ENCODE data around the gene MPPED1. TPM values are rescaled to one million over a fixed set of nuclear protein-coding genes. Genes with fewer than 3 reads are reported as not detected.

The MPPED1 gene
- polyA plus RNA-seq, 5 donors, result 0.25 to 0.46 (median 0.46) TPM

DNA sequence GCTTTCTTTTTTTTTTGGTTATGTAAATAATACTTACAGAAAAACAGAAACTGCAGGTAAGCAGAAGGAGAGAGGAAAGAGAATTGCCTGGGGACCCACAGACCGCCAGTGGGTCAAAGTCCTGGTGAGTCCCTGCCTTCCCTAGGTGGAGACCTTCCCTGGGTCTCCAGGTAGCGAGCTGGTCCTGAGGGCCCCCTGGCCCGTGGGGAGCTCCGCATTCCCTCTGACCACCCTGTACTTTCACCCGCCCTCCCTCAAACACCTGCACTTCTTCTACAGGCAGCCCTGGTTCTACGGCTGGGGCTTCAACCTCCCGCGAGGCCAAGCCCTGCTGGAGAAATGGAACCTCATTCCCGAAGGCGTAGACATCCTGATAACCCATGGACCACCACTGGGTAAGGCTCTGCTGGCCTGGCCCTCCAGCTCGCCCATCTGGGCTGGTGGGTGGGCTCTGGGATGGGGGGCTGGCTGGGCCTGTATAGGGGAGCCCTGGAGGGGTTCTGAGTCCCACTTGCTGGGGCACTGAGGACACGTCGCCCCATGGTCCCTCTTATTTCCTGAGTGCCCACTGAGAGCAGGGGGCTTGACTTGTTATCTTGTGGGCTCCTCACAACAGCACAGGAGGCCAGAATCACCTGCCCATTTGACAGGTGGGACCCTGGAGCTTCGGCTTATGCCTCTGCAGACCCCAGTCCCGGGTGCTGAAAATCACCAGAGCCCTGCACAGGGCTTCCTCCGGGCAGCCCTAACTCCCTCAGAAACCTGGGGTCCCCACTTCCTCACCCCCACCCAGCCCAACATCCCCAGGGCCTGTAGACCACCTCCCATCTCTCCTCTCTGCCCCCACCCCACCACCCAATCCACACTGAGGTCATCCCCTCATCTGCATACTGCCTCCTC is 86.4 kb downstream of the MPPED1 start:
- DNase-seq, result no peak

DNA sequence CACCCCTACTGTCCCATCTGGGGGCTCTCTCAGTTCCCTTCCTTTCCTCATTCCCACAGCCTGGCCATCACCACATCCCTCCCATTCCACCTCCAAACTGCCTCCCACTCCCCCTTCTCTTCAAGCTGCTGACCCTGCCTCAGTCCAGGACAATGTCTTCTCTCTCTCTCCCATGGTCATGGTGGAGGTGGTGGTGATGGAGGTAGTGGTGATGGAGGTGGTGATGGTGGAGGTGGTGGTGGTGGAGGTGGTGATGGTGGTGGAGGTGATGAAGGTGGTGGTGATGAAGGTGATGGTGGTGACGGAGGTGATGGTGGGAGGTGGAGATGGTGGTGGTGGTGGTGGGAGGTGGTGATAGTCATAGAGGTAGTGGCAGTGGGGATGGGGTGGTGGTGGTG is 87.0 kb downstream of the MPPED1 start:
- no peak for DNase-seq

DNA sequence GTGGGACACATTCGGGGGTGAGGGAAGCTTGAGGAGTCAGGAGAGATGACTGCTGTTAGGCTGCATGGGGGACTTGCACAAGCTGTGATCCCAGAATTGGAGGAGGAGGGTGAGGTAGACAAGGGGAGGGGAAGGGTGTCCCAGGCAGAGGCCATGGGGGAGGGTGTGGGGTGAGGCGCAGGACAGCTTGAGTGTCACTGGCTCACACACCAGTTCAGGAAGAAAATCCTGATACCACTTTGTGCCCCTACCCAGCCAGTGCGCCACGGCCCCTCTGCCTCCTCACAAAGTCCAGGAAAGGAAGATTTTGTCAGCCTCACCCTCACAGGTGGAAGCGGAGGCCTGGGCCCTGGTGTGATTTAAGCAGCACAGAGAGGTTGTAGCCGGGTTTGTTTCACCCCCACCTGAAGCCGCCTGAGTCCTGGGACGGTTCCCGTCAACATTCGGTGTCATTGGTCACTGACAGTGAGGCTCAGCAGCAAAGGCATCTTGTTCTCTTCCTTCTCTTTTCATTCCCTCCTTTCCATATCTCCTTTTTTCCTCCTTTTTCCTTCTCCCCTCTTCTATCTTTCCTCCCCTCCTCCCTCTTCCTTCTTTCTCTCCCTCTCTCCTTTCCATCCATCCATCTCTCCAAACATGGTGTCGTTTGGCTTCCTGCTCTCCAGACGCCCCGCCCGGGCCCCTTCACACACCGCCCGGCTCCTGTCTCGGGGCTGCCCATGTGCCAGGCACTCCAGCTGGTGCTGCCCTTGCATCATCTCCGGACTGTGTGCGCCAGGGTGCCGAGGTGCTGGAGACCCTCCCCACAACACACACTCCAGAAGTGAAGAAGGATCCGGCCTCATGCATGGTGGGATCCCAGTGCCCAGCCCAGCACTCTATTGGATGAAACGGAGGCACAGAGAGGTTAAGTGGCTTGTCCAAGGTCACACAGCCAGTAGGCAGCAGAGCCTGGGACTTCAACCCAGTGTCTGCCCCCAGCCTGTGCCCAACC is 89.3 kb downstream of the MPPED1 start:
- no peak for DNase-seq

GRCh38 chr22:43501878-43502277 is 90.1 kb downstream of the MPPED1 start:
- DNase-seq, result no peak

DNA sequence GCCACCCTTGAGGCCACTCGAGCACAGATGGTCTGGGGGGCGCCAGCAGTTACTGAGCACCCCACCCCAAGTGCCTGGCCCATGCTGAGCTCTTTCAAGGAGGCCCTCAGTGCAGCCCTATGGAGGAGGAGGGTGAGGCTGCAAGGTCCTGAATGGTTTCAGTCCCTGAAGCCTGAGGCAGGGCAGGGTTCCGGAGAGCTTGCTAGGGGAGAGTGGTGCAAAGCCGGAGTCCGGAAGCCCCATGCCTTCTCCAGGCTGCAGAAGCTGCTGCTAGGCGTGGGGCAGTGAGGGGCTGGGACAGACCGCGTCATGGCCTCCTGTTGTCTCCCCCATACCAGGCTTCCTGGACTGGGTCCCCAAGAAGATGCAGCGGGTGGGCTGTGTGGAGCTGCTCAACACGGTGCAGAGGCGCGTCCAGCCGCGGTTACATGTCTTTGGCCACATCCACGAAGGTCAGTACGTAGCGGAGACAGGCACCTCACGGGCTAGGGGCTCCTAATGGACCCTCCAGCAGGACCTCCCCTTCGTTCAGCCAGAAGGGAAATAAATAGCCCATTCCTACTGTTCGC is 90.6 kb downstream of the MPPED1 start:
- no peak for DNase-seq

DNA sequence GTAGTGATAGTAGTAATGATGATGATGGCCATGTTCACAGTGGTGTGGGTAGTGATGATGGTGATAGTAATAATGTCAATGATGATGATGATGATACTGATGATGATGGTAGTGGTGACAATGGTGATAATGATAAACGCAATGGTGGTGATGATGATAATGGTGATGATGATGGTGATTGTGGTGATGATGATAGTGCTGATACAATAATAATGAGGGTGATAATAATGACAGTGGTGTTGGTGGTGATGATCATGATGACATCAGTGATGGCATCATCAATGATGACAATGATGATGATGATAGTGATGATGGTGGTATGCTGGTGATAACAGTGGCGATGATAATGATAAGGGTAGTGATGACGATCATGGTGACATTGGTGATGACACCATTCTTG is 92.3 kb downstream of the MPPED1 start:
- DNase-seq, result no peak

DNA sequence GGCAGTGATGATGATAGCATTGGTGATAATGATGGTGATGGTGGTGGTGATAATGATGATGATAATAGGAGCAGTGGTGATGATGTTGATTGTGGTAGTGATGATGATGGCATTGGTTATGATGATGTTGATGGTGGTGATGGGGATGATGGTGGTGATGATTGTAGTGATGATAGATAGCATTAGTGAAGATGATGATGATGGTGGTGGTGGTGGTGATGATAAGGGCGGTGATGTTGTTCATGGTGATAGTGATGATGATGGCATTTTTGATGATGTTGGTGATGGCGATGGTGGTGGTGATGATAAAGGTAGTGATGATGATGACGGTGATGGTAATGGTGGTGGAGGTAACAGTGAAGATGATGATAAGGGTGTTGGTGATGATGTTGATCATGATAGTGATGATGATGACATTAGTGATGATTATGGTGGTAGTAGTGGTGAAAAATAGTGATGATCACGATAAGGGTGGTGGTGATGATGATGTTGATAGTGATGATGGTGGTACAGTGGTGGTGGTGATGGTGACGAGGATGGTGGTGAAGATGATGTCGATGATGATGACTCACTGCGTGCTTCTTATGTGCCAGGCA is 93.0 kb downstream of the MPPED1 start:
- no peak for DNase-seq

DNA sequence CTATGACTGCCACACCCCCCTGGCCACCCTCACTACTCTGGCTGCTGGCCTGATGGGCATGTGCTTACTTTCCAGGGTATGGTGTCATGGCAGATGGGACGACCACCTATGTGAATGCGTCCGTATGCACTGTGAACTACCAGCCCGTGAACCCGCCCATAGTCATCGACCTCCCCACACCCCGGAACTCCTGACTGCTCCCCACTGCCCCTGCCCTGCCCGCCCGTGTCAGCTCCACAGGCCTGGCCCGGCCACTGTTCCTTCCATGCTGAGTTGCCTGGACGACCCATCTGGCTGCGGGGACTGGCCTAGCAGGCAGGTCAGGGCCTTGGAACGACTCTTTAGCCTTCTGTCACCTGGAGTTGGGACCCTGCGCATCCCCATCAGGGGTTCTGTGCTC is 93.6 kb downstream of the MPPED1 start:
- DNase-seq, result no peak

- no peak for DNase-seq
Measured at GRCh38 chr22:43505896-43506295, 94.1 kb downstream of the MPPED1 start.

- no peak for DNase-seq
Measured at GRCh38 chr22:43506487-43506886, 94.7 kb downstream of the MPPED1 start.

- no peak for DNase-seq
Measured at GRCh38 chr22:43507235-43507634, 95.4 kb downstream of the MPPED1 start.

DNA sequence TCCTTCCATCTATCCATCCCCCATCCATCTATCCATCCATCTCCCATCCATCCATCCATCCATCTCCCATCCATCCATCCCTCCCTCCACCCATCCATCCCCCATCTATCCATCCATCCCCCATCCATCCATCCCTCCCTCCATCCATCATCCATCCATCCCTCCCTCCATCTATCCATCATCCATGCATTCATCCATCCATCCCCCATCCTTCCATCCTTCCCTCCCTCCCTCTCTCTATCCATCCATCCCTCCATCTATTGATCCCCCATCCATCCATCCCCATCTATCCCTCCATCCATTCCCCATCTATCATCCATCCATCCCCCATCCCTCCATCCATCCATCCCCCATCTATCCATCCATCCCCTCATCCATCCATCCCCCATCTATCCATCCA is 96.7 kb downstream of the MPPED1 start:
- DNase-seq, result no peak

DNA sequence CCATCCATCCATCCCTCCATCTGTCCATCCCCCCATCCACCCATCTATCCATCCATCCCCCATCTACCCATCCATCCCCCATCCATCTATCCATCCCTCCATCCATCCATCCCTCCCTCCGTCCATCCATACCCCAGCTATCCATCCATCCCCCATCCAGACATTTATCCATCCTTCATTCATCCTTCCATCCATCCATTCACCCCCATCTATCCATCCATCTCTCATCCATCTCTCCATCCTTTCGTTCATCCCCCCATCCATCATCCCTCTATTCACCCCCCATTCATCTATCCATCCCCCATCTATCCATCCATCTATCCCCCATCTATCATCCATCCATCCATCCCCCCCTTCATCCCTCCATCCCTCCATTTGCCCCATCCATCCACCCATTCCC is 97.5 kb downstream of the MPPED1 start:
- no peak for DNase-seq

DNA sequence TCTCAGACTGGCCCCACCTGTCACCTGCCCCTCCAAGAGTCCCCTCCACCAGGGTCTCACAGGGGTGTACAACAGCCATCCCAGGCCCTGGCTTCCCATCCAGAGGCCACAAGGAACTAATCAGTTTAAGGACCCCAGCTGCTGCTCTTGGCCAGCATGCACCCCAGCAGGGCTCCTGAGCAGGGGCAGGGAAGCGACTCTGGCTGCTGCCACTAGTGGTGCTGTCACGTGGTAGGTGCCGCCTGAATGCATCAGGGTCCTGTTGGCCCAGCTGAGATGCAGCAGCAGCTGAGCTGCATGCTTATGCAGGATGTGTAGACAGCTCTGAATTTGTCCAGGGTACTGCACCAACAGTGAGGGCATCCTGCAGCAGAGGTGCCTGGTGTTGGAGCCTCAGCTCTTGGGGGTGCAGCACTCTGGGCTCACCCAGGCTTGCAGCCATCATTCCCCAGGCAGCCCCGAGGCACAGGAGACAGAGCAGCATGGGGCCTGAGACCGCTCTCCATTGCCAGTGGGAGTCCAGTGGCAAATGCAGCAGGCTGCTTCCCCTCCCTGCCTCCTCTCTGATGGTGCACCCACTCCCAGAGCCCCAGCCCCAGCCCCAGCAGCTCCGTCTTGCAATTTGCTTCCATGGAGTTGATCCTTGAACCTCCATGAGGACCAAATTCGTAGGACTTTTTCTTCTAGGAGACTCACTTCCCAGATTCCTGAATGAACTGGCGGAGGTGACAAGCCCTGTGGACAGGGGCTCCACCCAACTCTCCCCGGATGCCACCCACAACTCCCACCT is 98.7 kb downstream of the MPPED1 start:
- no peak for DNase-seq

GRCh38 chr22:43511276-43511910 is 99.6 kb downstream of the MPPED1 start:
- DNase-seq, result no peak

DNA sequence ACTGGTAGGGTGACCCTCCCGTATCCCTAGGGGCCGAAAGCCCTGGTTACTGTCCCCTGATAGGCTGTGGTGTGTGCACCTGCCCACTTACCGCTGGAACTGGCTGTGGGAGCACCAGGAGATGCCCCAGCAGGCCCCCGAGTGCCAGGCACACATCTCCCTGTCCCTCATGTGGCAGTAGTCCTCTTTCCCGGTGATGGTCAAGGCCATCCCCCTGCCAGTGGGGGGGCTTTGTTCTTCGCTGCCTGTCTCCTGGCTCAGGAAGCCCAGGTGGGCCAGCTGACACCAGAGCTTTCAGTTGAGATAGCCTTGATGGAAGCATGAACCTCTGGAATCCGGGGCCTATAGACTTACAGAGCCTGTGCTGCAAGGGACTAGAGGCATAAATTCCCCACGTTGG is 100.5 kb downstream of the MPPED1 start:
- DNase-seq, result no peak

DNA sequence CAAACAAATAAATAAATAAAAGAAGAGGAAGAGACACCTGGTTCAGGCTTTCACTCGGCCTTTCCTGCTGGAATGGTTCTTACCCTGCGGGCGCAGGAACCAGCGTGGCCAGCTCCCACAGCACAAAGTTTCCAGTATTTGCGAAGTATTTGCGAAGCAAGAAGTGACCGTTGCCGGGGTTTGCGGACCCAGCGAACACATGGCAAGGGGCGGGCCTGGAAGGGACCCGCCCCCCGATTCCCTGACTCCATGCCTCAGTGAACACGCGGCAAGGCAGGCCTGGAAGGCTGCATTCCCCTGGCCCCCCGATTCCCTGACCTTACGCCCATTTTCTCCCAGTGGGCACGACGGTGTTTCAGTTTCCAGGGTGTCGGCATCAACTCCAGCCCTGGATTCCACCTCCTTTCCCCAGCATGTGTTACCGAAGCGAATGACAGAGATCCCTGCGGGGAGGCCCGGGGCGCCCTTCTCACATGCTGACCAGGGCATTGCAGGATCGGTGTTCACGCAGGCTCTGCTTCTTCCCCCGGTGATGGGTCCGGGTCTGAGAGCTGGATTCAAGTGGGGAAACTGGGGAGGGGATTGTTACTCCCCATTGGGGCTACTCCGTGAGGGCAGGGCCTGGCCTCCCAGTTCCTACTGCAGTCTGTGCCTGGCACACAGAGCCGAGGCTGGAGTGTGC is 102.8 kb downstream of the MPPED1 start:
- no peak for DNase-seq

- DNase-seq, result no peak
Measured at GRCh38 chr22:43515411-43515810, 103.6 kb downstream of the MPPED1 start.

DNA sequence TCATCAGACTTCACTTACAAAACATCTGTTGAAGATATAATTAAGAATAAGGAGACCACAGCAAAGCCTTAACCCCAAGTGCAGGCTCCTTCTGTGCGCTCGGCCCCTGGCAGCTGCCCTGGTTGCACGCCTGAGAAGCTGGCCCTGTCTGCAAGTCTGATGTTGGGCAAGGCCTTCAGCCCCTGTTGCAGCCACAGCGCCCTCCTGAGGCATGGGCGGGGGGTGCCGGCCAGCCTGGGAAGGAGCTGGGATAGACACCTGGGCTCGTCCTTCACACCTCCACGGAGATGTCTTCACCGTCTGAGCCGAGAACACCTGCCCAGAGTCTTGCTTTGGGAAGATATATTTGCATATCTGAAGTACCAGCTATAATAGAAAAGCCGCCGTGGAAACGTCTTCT is 104.1 kb downstream of the MPPED1 start:
- no peak for DNase-seq

GRCh38 chr22:43516386-43516785 is 104.6 kb downstream of the MPPED1 start:
- DNase-seq, result no peak

Measured in right lung (tissue), 5 donors.